Body of pancreas (tissue), 4 donors: ENCODE results near the gene IL1RAPL2. TPM values are rescaled to one million over a fixed set of nuclear protein-coding genes. Genes with fewer than 3 reads are reported as not detected.
"Not testable (repeated sequence)": the region's sequence is repeated elsewhere in the genome, so short reads cannot be mapped to it uniquely, and the experiment has no call there.

Source experiments
- ATAC-seq: fragments of 150-250 bp; one replicate; pipeline ENCODE4 v1.9.1; 2016
- DNase-seq, 4 donors: peaks; one replicate each; pipeline ENCODE4 v3.0.0-alpha.2; 2019
- H3K27ac ChIP-seq, 4 donors: fragments of 200-600 bp; sonication (generic); 1 replicate in 3 of 4; 2 replicates in 1 of 4; pipeline versions ENCODE4 v1.5.1 to v1.6.1; 2016 to 2019; ENCODE audit warnings: mild to moderate bottlenecking in 1 of 4, mixed read lengths in 1 of 4, moderate library complexity in 1 of 4
- H3K27me3 ChIP-seq, 2 donors: fragments of 200-600 bp; sonication (generic); one replicate each; pipeline ENCODE4 v1.6.0; 2016; ENCODE audit warnings: mild to moderate bottlenecking in 1 of 2
- H3K36me3 ChIP-seq, 2 donors: fragments of 200-600 bp; sonication (generic); replicated peaks in 1 of 2; 2 replicates each; pipeline ENCODE4 v1.5.1; 2016; ENCODE audit warnings: low read depth in 2 of 2; ENCODE audit not compliant: insufficient read depth in 1 of 2
- H3K4me1 ChIP-seq: fragments of 200-600 bp; sonication (generic); one replicate; pipeline ENCODE4 v1.6.0; 2016
- H3K4me3 ChIP-seq, 2 donors: fragments of 200-600 bp; sonication (generic); 1 replicate in 1 of 2; 2 replicates in 1 of 2; pipeline ENCODE4 v1.5.1; 2016 to 2019
- H3K9me3 ChIP-seq, 3 donors: fragments of 200-600 bp; sonication (generic); 1 replicate in 2 of 3; 2 replicates in 1 of 3; pipeline ENCODE4 v1.5.1; 2016
- CTCF ChIP-seq, 7 experiments: fragments of 450-650 bp in 4 of 7; fragments of 200-600 bp in 3 of 7; sonication (generic) in 3 of 7; IDR thresholded peaks; one replicate each; pipeline ENCODE4 v1.5.1; 2016 to 2019; ENCODE audit warnings: antibody characterized with exemption in 7 of 7
- POLR2A ChIP-seq, 3 donors: fragments of 450-650 bp; IDR thresholded peaks; one replicate each; pipeline ENCODE4 v1.6.1; 2016; ENCODE audit warnings: antibody characterized with exemption in 3 of 3, mild to moderate bottlenecking in 2 of 3
- WGBS, 2 donors: methylation state at CpG; one replicate each; pipeline ENCODE4 v1.1.5; 2017; 5-methylcytosine and 5-hydroxymethylcytosine counted together
- intact Hi-C: fragments of 100-400 bp; cut with DNase I; formaldehyde crosslinking; loops from one replicate; pipeline ENCODE4 v1.15.1; 2023
- total RNA-seq, 2 donors: library from RNA; depleted of rRNA; stranded (reverse); fragments of >200 nt; gene quantifications; one replicate each; pipeline ENCODE4 v1.1.0, GENCODE V29; 2016

IL1RAPL2 gene
- total RNA-seq, 2 donors from 2014 or later: not detected

DNA sequence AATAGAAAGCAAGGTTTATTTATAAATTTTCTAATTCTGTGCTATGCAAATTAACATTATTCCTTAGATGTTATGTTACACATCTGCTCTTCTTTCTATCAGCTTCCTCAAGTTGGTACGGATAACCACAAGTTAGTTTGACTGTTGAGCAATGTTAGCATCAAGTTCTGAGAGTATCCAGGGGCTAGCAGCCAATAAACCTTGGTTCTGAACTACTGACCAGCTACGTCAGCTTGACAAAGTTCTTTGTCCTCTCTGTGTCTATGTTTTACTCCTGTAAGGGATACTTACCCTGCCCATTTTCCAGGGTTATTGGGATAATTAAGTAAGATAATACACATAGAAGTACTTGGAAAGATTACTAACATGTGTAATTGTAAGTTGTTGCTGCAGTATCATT is 662.6 kb downstream of the IL1RAPL2 start:
- DNase-seq (no peak), ATAC-seq (no peak)
- no peak for TF ChIP-seq POLR2A (IDR thresholded peaks at IDR 0.05)
- Histone ChIP-seq H3K4me3 (no peak overlapping the region), H3K9me3 (no peaks in the 10 kb centered on the region), H3K4me1 (no peaks in the 10 kb centered on the region), H3K36me3 (no peaks in the 10 kb centered on the region), H3K27me3 (no peaks in the 10 kb centered on the region), H3K27ac (no peak overlapping the region)
- intact Hi-C loops: no loop called here
- 56 to 69% methylated on average over 2 of the region's 2 CpGs for WGBS, 2 donors

DNA sequence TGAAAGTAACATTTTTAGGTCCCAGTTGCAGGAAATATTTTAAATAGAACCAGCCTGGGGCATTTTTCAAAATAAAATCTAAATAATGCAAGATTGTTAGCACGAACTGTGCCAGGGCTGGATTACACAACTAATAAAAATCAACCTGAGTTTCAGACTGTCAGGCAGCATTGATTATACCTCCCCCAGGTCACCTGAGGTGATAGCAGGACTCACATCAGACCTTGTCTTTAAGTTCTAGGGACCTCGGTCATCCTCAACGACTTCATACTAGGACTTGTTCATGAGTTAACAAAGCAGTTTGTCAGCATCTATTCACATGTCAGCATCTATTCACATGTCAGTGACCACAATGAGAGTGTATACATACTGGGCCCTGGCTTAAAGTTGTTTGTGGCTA is 663.1 kb downstream of the IL1RAPL2 start:
- Histone ChIP-seq H3K4me3 (no peak overlapping the region), H3K36me3 (no peaks in the 10 kb centered on the region), H3K27me3 (no peaks in the 10 kb centered on the region), H3K9me3 (no peaks in the 10 kb centered on the region), H3K27ac (no peak overlapping the region), H3K4me1 (no peaks in the 10 kb centered on the region)
- DNase-seq (no peak), ATAC-seq (no peak)
- intact Hi-C loops: no loop called here
- 27 to 35% methylated on average over 3 of the region's 3 CpGs for WGBS, 2 donors
- TF ChIP-seq CTCF (IDR thresholded peaks at IDR 0.05) (no peak), POLR2A (IDR thresholded peaks at IDR 0.05) (no peak)

DNA sequence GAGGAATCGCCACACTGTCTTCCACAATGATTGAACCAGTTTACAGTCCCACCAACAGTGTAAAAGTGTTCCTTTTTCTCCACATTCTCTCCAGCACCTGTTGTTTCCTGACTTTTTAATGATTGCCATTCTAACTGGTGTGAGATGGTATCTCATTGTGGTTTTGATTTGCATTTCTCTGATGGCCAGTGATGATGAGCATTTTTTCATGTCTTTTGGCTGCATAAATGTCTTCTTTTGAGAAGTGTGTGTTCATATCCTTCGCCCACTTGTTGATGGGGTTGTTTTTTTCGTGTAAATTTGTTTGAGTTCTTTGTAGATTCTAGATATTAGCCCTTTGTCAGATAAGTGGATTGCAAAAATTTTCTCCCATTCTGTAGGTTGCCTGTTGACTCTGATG is 671.4 kb downstream of the IL1RAPL2 start:
- H3K27me3 ChIP-seq, intact Hi-C loops, H3K27ac ChIP-seq, H3K36me3 ChIP-seq, H3K9me3 ChIP-seq, DNase-seq, H3K4me1 ChIP-seq, ATAC-seq, H3K4me3 ChIP-seq: not testable (repeated sequence)
- 44 to 48% methylated on average over 3 of the region's 3 CpGs for WGBS, 2 donors

GRCh38 chrX:105241056-105241455 is 675.1 kb downstream of the IL1RAPL2 start:
- intact Hi-C loops: no loop called here
- no peak for ATAC-seq

DNA sequence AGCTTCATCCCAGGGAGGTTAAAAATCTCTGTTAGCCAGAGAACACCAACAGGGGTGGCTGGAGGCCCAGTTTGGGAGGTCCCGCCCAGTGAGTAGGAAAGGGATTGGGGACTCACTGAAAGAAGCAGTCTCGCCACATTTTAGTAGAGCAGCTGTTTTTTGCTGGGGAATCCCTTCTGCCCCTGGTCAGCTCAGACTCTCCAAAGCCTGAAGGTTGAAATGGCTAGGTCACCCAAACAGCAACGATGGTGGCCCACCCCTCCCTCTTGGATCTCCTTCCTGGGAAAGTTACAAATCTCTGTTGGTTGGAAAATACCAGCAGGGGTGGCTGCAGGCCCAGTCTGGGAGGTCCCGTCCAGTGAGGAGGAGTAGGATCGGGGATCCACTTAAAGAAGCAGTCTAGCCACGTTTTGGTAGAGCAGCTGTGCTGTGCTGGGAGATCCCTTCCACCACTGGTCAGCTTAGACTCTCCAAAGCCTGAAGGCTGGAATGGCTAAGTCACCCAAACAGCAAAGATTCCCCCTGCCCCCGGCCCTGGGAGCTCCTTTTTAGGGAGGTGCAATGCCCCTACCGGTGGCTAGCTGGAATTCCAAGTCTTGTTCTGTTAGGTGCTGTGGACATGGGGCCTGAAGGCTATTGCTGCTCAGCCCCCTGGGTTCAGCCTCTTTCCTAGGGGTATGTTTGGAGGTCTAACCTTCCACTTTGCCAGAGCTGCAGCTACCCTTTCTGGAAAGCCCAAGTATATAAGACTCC is 694.5 kb downstream of the IL1RAPL2 start:
- no peak for ATAC-seq

More at GRCh38 chrX:105241056-105241455, 675.1 kb downstream of the IL1RAPL2 start:
- no peaks in the 10 kb centered on the region for H3K27me3 ChIP-seq
- WGBS, 2 donors: 34 to 42% methylated on average over 2 of the region's 2 CpGs
- DNase-seq: no peak
- H3K27ac ChIP-seq: no peak overlapping the region
- no peaks in the 10 kb centered on the region for H3K9me3 ChIP-seq
- H3K36me3 ChIP-seq: no peaks in the 10 kb centered on the region
- no peak overlapping the region for H3K4me3 ChIP-seq
- no peak for TF ChIP-seq CTCF (IDR thresholded peaks at IDR 0.05)
- TF ChIP-seq POLR2A (IDR thresholded peaks at IDR 0.05): no peak
- no peaks in the 10 kb centered on the region for H3K4me1 ChIP-seq

More for the DNA sequence above, 694.5 kb downstream of the IL1RAPL2 start:
- intact Hi-C loops: no loop called here
- no peak overlapping the region for H3K27ac ChIP-seq
- 64 to 80% methylated on average over 2 to 3 of the region's 8 CpGs for WGBS, 2 donors
- H3K4me3 ChIP-seq: no peak overlapping the region
- TF ChIP-seq CTCF (IDR thresholded peaks at IDR 0.05): no peak
- TF ChIP-seq POLR2A (IDR thresholded peaks at IDR 0.05): no peak
- H3K36me3 ChIP-seq: no peaks in the 10 kb centered on the region
- DNase-seq: no peak
- no peaks in the 10 kb centered on the region for H3K27me3 ChIP-seq
- H3K4me1 ChIP-seq: no peaks in the 10 kb centered on the region
- no peaks in the 10 kb centered on the region for H3K9me3 ChIP-seq
